Amniotic stem cell (primary cell): ENCODE measurements around the gene CABCOCO1.

ENCODE experiments used
- DNase-seq: peaks from one replicate; lab custom pipeline; 2025; lab: John Stamatoyannopoulos, UW

CABCOCO1 gene

GRCh38 chr10:61662794-61663259 is at the start of gene CABCOCO1:
Gene CABCOCO1, plus strand, starts transcription at chr10:61662929. Its CDS starts 44 bp downstream, at chr10:61662973.
- no peak for DNase-seq

- DNase-seq: no peak
Observed at GRCh38 chr10:61613665-61614064, 49.1 kb upstream of the CABCOCO1 start.

GRCh38 chr10:61616611-61617010 is 46.1 kb upstream of the CABCOCO1 start:
- no peak for DNase-seq

GRCh38 chr10:61617180-61617579 is 45.5 kb upstream of the CABCOCO1 start:
- DNase-seq: no peak

- no peak for DNase-seq
Observed at GRCh38 chr10:61617586-61617985, 45.1 kb upstream of the CABCOCO1 start.

GRCh38 chr10:61618388-61618961 is 44.3 kb upstream of the CABCOCO1 start:
- DNase-seq: no peak

- no peak for DNase-seq
Observed at GRCh38 chr10:61620506-61620905, 42.2 kb upstream of the CABCOCO1 start.

GRCh38 chr10:61621605-61622051 is 41.1 kb upstream of the CABCOCO1 start:
- DNase-seq: no peak

- no peak for DNase-seq
Observed at GRCh38 chr10:61623161-61623560, 39.6 kb upstream of the CABCOCO1 start.

- no peak for DNase-seq
Observed at GRCh38 chr10:61626209-61626608, 36.5 kb upstream of the CABCOCO1 start.

- no peak for DNase-seq
Observed at GRCh38 chr10:61627266-61627665, 35.5 kb upstream of the CABCOCO1 start.

GRCh38 chr10:61628151-61628874 is 34.4 kb upstream of the CABCOCO1 start:
- no peak for DNase-seq

GRCh38 chr10:61628875-61629513 is 33.7 kb upstream of the CABCOCO1 start:
- DNase-seq: peak; percentile 62

- DNase-seq: no peak
Observed at GRCh38 chr10:61629576-61629975, 33.2 kb upstream of the CABCOCO1 start.

GRCh38 chr10:61632057-61632670 is 30.6 kb upstream of the CABCOCO1 start:
- DNase-seq: no peak

GRCh38 chr10:61633665-61634064 is 29.1 kb upstream of the CABCOCO1 start:
- no peak for DNase-seq

- DNase-seq: no peak
Observed at GRCh38 chr10:61634746-61635145, 28.0 kb upstream of the CABCOCO1 start.

- no peak for DNase-seq
Observed at GRCh38 chr10:61635471-61635870, 27.3 kb upstream of the CABCOCO1 start.

- DNase-seq: no peak
Observed at GRCh38 chr10:61635932-61636331, 26.8 kb upstream of the CABCOCO1 start.

GRCh38 chr10:61639952-61640351 is 22.8 kb upstream of the CABCOCO1 start:
- no peak for DNase-seq

GRCh38 chr10:61640856-61641255 is 21.9 kb upstream of the CABCOCO1 start:
- DNase-seq: no peak

GRCh38 chr10:61642150-61642571 is 20.6 kb upstream of the CABCOCO1 start:
- no peak for DNase-seq

- DNase-seq: peak; percentile 50
Observed at GRCh38 chr10:61642676-61643075, 20.1 kb upstream of the CABCOCO1 start.
